ENCODE measurements around the gene KATNAL2. TPM values are rescaled to one million over a fixed set of nuclear protein-coding genes. Genes with fewer than 3 reads are reported as not detected.
"Not testable (repeated sequence)": the region's sequence is repeated elsewhere in the genome, so short reads cannot be mapped to it uniquely, and the experiment has no call there.

Gene KATNAL2
- total RNA-seq, 1 experiment from 2014 or later: 21.7 TPM

DNA sequence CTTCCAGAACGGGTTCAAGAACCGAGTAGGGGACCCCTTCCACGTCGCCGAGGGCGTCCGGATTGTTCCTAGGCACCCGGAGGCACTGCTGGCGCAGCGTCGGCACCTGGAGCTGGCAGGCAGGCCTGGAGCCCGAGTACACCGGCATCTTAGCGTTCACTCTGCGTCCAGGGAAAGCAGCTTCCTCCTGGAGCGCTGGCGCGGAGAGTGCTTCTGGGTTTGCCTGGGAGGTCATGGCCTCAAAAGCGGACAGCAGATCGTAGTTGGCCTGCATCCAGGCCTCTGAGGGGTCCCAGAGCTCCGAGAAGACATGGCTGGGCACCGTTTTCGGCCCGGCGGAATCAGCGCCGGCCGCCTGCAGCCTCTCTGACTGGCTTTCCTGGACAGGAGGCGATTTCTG lies 111.3 kb downstream of the KATNAL2 start:
- not testable (repeated sequence) for H3K4ac ChIP-seq (ENCODE audit: low read depth, low read length); H3K27ac Mint-ChIP-seq; H4K91ac ChIP-seq (ENCODE audit: insufficient read length, low read depth, low read length); H2BK20ac ChIP-seq (ENCODE audit: low read depth, low read length, poor library complexity, severe bottlenecking); H3K4me1 Mint-ChIP-seq; H3T11ph ChIP-seq (ENCODE audit: low read length); H3K18ac ChIP-seq (ENCODE audit: insufficient read length, low read depth, low read length); H3K14ac ChIP-seq (ENCODE audit: insufficient read depth, low read length); H3K23me2 ChIP-seq (ENCODE audit: insufficient read length, low read depth, low read length, poor library complexity, severe bottlenecking); H3K27me3 ChIP-seq (ENCODE audit: insufficient read depth, low read length); H3K23ac ChIP-seq (ENCODE audit: insufficient read length, low read depth, low read length); H3K4me2 ChIP-seq (ENCODE audit: insufficient read depth, insufficient read length, low read length); H3K4me1 ChIP-seq (ENCODE audit: insufficient read depth, low read length); H3K36me3 Mint-ChIP-seq (ENCODE audit: insufficient read depth in 1 of 3, low read depth in 3 of 3); H3K27me3 Mint-ChIP-seq (ENCODE audit: low read depth); H2AFZ ChIP-seq (ENCODE audit: low read length); H2BK120ac ChIP-seq (ENCODE audit: low read depth, low read length, poor library complexity, severe bottlenecking); DNase-seq; H3K79me2 ChIP-seq (ENCODE audit: insufficient read depth, low read length); H4K8ac ChIP-seq (replicated peaks; ENCODE audit: insufficient read length, low read depth, low read length); H3K9me3 Mint-ChIP-seq; H2AK5ac ChIP-seq (ENCODE audit: insufficient read length, low read length); H3K9ac ChIP-seq (ENCODE audit: extremely low read depth, insufficient read length, low read length); H3K56ac ChIP-seq (ENCODE audit: insufficient read length, low read depth, low read length); H2BK5ac ChIP-seq (ENCODE audit: insufficient read length, low read length); H4K5ac ChIP-seq (ENCODE audit: insufficient read length, low read depth, low read length); H4K20me1 ChIP-seq (ENCODE audit: control insufficient read depth, insufficient read depth, insufficient read length); H3K9me3 ChIP-seq (ENCODE audit: control insufficient read depth, low read depth, low read length); H3K4me3 Mint-ChIP-seq; H3K79me1 ChIP-seq (ENCODE audit: insufficient read depth, low read depth, low read length, poor library complexity, severe bottlenecking); H2BK12ac ChIP-seq (ENCODE audit: insufficient read length, low read depth, low read length); H3K27ac ChIP-seq (ENCODE audit: insufficient read length, low read depth, low read length); H2BK15ac ChIP-seq (ENCODE audit: low read depth, low read length)
- no CpG with 5 or more reads among the region's 29 CpGs for WGBS (ENCODE audit: extremely low coverage, insufficient read length, low lambda C conversion rate)

GRCh38 chr18:47029684-47030353 lies 112.4 kb downstream of the KATNAL2 start:
- H2AK5ac ChIP-seq (ENCODE audit: insufficient read length, low read length); H3K36me3 Mint-ChIP-seq (ENCODE audit: insufficient read depth in 1 of 3, low read depth in 3 of 3); H2AFZ ChIP-seq (ENCODE audit: low read length); H2BK120ac ChIP-seq (ENCODE audit: low read depth, low read length, poor library complexity, severe bottlenecking); H3K14ac ChIP-seq (ENCODE audit: insufficient read depth, low read length); H3K9me3 ChIP-seq (ENCODE audit: control insufficient read depth, low read depth, low read length); H3K4me2 ChIP-seq (ENCODE audit: insufficient read depth, insufficient read length, low read length); H2BK20ac ChIP-seq (ENCODE audit: low read depth, low read length, poor library complexity, severe bottlenecking); H3K79me1 ChIP-seq (ENCODE audit: insufficient read depth, low read depth, low read length, poor library complexity, severe bottlenecking); H3K27ac Mint-ChIP-seq; H4K20me1 ChIP-seq (ENCODE audit: control insufficient read depth, insufficient read depth, insufficient read length); H4K8ac ChIP-seq (replicated peaks; ENCODE audit: insufficient read length, low read depth, low read length); H3K23me2 ChIP-seq (ENCODE audit: insufficient read length, low read depth, low read length, poor library complexity, severe bottlenecking); H4K91ac ChIP-seq (ENCODE audit: insufficient read length, low read depth, low read length); H2BK5ac ChIP-seq (ENCODE audit: insufficient read length, low read length); H3T11ph ChIP-seq (ENCODE audit: low read length); H2BK15ac ChIP-seq (ENCODE audit: low read depth, low read length); H2BK12ac ChIP-seq (ENCODE audit: insufficient read length, low read depth, low read length); H3K4ac ChIP-seq (ENCODE audit: low read depth, low read length); H3K4me1 ChIP-seq (ENCODE audit: insufficient read depth, low read length); H3K27ac ChIP-seq (ENCODE audit: insufficient read length, low read depth, low read length); H3K9ac ChIP-seq (ENCODE audit: extremely low read depth, insufficient read length, low read length); H4K5ac ChIP-seq (ENCODE audit: insufficient read length, low read depth, low read length); H3K79me2 ChIP-seq (ENCODE audit: insufficient read depth, low read length); H3K27me3 ChIP-seq (ENCODE audit: insufficient read depth, low read length); H3K9me3 Mint-ChIP-seq; H3K23ac ChIP-seq (ENCODE audit: insufficient read length, low read depth, low read length); H3K18ac ChIP-seq (ENCODE audit: insufficient read length, low read depth, low read length); DNase-seq; H3K4me1 Mint-ChIP-seq; H3K56ac ChIP-seq (ENCODE audit: insufficient read length, low read depth, low read length); H3K27me3 Mint-ChIP-seq (ENCODE audit: low read depth); H3K4me3 Mint-ChIP-seq: not testable (repeated sequence)
- WGBS (ENCODE audit: extremely low coverage, insufficient read length, low lambda C conversion rate): no CpG with 5 or more reads among the region's 55 CpGs
